ENCODE data around the gene SASH1. TPM values are rescaled to one million over a fixed set of nuclear protein-coding genes. Genes with fewer than 3 reads are reported as not detected.

SASH1 gene
- total and polyA plus RNA-seq, 7 experiments from 2014 or later = 0.24 to 7.8 (median 1.4) TPM; not detected in 2

- DNase-seq (no peak), ATAC-seq (no peak)
- Mint-ChIP-seq H3K36me3 (no peaks in the 10 kb centered on the region), H3K4me1 (peaks cover 0 to 17% (median 0%) of the 10 kb centered on the region in 7 donors), H3K4me3 (no peak overlapping the region), H3K9me3 (no peaks in the 10 kb centered on the region), H3K27ac (peak overlapping the region in 1 of 9 donors; percentile 21), H3K27me3 (peaks cover 5 to 39% (median 28%) of the 10 kb centered on the region in 5 donors)
- Histone ChIP-seq H3K27me3 (ENCODE audit: control insufficient read depth in 2 of 2, insufficient read depth in 2 of 2, low read length in 2 of 2) (no peaks in the 10 kb centered on the region), H3K36me3 (ENCODE audit: control insufficient read depth in 2 of 3, insufficient read depth in 3 of 3, low read length in 3 of 3) (no peaks in the 10 kb centered on the region), H3K9me3 (ENCODE audit: control insufficient read depth in 2 of 3, low read length in 3 of 3) (no peaks in the 10 kb centered on the region), H3K4me3 (ENCODE audit: low read length) (no peak overlapping the region), H3K4me1 (ENCODE audit: control insufficient read depth in 2 of 2, insufficient read depth in 2 of 2, low read length in 2 of 2) (no peaks in the 10 kb centered on the region), H3K27ac (ENCODE audit: low read depth, low read length) (no peak overlapping the region)
- intact Hi-C loops (cut with micrococcal nuclease) = no loop called here
- POLR2A ChIA-PET = no interaction called here
- CTCF ChIA-PET = no interaction called here
Observed at GRCh38 chr6:148570456-148570855, 227.8 kb downstream of the SASH1 start.

GRCh38 chr6:148572676-148573335 is 230.2 kb downstream of the SASH1 start:
- ChIA-PET CTCF (interaction anchor here (0.7 to 0.9 kb wide), 2 partner anchors 16 to 196 kb away, joined by 3 read pairs; no protein-coding TSS in a partner anchor), POLR2A (no interaction called here)
- Mint-ChIP-seq H3K4me1 (peaks cover 0 to 3% (median 0%) of the 10 kb centered on the region in 7 donors), H3K36me3 (no peaks in the 10 kb centered on the region), H3K27me3 (peaks cover 14 to 42% (median 25%) of the 10 kb centered on the region in 5 donors), H3K4me3 (no peak overlapping the region), H3K9me3 (no peaks in the 10 kb centered on the region), H3K27ac (no peak overlapping the region)
- Histone ChIP-seq H3K27me3 (ENCODE audit: control insufficient read depth in 2 of 2, insufficient read depth in 2 of 2, low read length in 2 of 2) (no peaks in the 10 kb centered on the region), H3K36me3 (ENCODE audit: control insufficient read depth in 2 of 3, insufficient read depth in 3 of 3, low read length in 3 of 3) (no peaks in the 10 kb centered on the region), H3K4me3 (ENCODE audit: low read length) (no peak overlapping the region), H3K4me1 (ENCODE audit: control insufficient read depth in 2 of 2, insufficient read depth in 2 of 2, low read length in 2 of 2) (no peaks in the 10 kb centered on the region), H3K9me3 (ENCODE audit: control insufficient read depth in 2 of 3, low read length in 3 of 3) (no peaks in the 10 kb centered on the region), H3K27ac (ENCODE audit: low read depth, low read length) (no peak overlapping the region)
- no peak for ATAC-seq
- intact Hi-C loops (cut with micrococcal nuclease) = no loop called here
- no peak for DNase-seq

DNA sequence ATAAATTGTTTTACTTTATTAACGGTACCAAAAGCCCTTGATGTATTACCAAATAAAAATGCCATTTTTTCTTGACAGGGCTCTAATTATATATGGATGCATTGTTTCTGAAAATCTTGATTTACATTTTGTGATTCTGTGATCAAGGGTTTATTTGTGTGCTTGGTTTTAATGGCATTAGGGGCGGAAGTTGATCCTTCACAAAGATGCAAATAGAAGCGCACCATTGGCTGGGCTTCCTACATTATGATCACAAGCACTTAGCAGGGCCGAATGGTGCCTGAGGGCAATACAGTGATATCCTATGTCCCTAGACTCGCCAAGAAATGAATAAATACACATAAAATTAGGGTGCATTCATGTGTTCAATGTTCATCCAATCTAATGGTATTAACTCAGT is 231.3 kb downstream of the SASH1 start:
- Mint-ChIP-seq H3K4me1 (peaks cover 0 to 3% (median 0%) of the 10 kb centered on the region in 7 donors), H3K4me3 (no peak overlapping the region), H3K36me3 (no peaks in the 10 kb centered on the region), H3K27ac (no peak overlapping the region), H3K9me3 (no peaks in the 10 kb centered on the region), H3K27me3 (peaks cover 25 to 48% (median 31%) of the 10 kb centered on the region in 5 donors)
- no peaks in the 10 kb centered on the region for H3K36me3 ChIP-seq (ENCODE audit: control insufficient read depth in 2 of 3, insufficient read depth in 3 of 3, low read length in 3 of 3)
- intact Hi-C loops (cut with micrococcal nuclease) = no loop called here
- CTCF ChIA-PET = interaction anchor here (0.9 kb wide), 1 partner anchor 17 kb away, joined by 3 read pairs; no protein-coding TSS in a partner anchor
- H3K4me1 ChIP-seq (ENCODE audit: control insufficient read depth in 2 of 2, insufficient read depth in 2 of 2, low read length in 2 of 2) = no peaks in the 10 kb centered on the region
- DNase-seq (no peak), ATAC-seq (no peak)
- POLR2A ChIA-PET = no interaction called here
- no peak overlapping the region for H3K4me3 ChIP-seq (ENCODE audit: low read length)
- H3K27ac ChIP-seq (ENCODE audit: low read depth, low read length) = no peak overlapping the region
- H3K27me3 ChIP-seq (ENCODE audit: control insufficient read depth in 2 of 2, insufficient read depth in 2 of 2, low read length in 2 of 2) = no peaks in the 10 kb centered on the region
- no peaks in the 10 kb centered on the region for H3K9me3 ChIP-seq (ENCODE audit: control insufficient read depth in 2 of 3, low read length in 3 of 3)

DNA sequence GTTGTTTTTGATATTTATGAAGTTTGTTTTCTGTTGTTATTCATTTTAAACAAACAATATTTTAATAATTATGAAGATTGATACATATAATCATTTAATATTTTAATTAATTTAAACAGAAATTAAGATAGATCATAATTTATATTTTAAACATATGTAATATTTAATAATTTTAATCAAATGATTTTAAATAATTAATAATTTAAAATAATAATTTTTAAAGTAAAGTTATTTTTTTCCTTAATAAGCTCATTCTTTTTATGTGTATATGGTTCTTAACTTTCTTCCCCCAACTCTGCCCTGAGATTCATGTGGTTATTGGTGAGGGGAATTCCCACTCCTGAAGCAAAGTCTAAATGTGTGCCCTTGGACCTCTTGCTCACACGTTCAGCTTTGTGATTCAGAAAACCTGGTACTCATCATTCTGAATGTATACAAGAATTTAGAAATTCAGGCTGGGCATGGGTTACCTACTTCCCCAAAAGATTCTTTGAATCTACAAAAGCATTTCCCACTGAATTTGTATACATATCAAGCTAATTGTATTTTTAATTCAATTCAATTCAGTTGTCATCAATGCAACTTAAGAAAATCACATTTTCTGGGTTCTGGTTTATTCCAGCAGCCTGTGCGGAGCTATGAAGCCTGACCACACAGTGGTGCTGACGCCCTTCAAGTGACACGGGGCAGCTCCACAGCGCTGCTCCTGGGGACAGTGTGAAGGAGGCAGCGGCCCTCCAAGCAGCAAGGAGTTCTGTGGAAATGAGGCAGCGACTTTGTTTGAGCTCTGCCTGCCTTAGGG is 235.2 kb downstream of the SASH1 start:
- H3K4me1 Mint-ChIP-seq = peaks cover 0 to 2% (median 0%) of the 10 kb centered on the region in 7 donors
- POLR2A ChIA-PET = no interaction called here
- H3K36me3 Mint-ChIP-seq = no peaks in the 10 kb centered on the region
- H3K27ac ChIP-seq (ENCODE audit: low read depth, low read length) = no peak overlapping the region
- H3K4me3 ChIP-seq (ENCODE audit: low read length) = no peak overlapping the region
- no peaks in the 10 kb centered on the region for H3K9me3 ChIP-seq (ENCODE audit: control insufficient read depth in 2 of 3, low read length in 3 of 3)
- H3K27ac Mint-ChIP-seq = no peak overlapping the region
- peak; percentile 90 for ATAC-seq
- H3K4me3 Mint-ChIP-seq = no peak overlapping the region
- intact Hi-C loops (cut with micrococcal nuclease) = loop anchor here in 1 of 2 donors (1.0 to 5.0 kb wide), 2 partner anchors 370 to 854 kb away; no protein-coding TSS in a partner anchor
- peak in 2 of 9 donors; percentile 13 to 31 for DNase-seq
- peaks cover 27 to 47% (median 35%) of the 10 kb centered on the region in 5 donors for H3K27me3 Mint-ChIP-seq
- no peaks in the 10 kb centered on the region for H3K4me1 ChIP-seq (ENCODE audit: control insufficient read depth in 2 of 2, insufficient read depth in 2 of 2, low read length in 2 of 2)
- H3K9me3 Mint-ChIP-seq = no peaks in the 10 kb centered on the region
- CTCF ChIA-PET = interaction anchor here (0.6 to 1.1 kb wide), 2 partner anchors 349 to 1289 kb away, joined by 3 read pairs; no protein-coding TSS in a partner anchor
- no peaks in the 10 kb centered on the region for H3K27me3 ChIP-seq (ENCODE audit: control insufficient read depth in 2 of 2, insufficient read depth in 2 of 2, low read length in 2 of 2)
- no peaks in the 10 kb centered on the region for H3K36me3 ChIP-seq (ENCODE audit: control insufficient read depth in 2 of 3, insufficient read depth in 3 of 3, low read length in 3 of 3)

GRCh38 chr6:148578489-148578814 is 235.8 kb downstream of the SASH1 start:
- intact Hi-C loops (cut with micrococcal nuclease) = loop anchor here in 1 of 2 donors (1.0 to 5.0 kb wide), 2 partner anchors 370 to 854 kb away; no protein-coding TSS in a partner anchor
- Mint-ChIP-seq H3K27ac (no peak overlapping the region), H3K4me3 (no peak overlapping the region), H3K4me1 (peaks cover 0 to 2% (median 0%) of the 10 kb centered on the region in 7 donors), H3K27me3 (peaks cover 27 to 47% (median 35%) of the 10 kb centered on the region in 5 donors), H3K9me3 (peaks cover 0 to 2% (median 0%) of the 10 kb centered on the region in 11 donors), H3K36me3 (no peaks in the 10 kb centered on the region)
- H3K36me3 ChIP-seq (ENCODE audit: control insufficient read depth in 2 of 3, insufficient read depth in 3 of 3, low read length in 3 of 3) = no peaks in the 10 kb centered on the region
- no peaks in the 10 kb centered on the region for H3K9me3 ChIP-seq (ENCODE audit: control insufficient read depth in 2 of 3, low read length in 3 of 3)
- H3K27ac ChIP-seq (ENCODE audit: low read depth, low read length) = no peak overlapping the region
- ChIA-PET CTCF (interaction anchor here (1.1 kb wide), 1 partner anchor 1288 kb away, joined by 3 read pairs; no protein-coding TSS in a partner anchor), POLR2A (no interaction called here)
- no peaks in the 10 kb centered on the region for H3K27me3 ChIP-seq (ENCODE audit: control insufficient read depth in 2 of 2, insufficient read depth in 2 of 2, low read length in 2 of 2)
- DNase-seq = no peak
- H3K4me3 ChIP-seq (ENCODE audit: low read length) = no peak overlapping the region
- ATAC-seq = peak; percentile 6
- H3K4me1 ChIP-seq (ENCODE audit: control insufficient read depth in 2 of 2, insufficient read depth in 2 of 2, low read length in 2 of 2) = no peaks in the 10 kb centered on the region

GRCh38 chr6:148578837-148579565 is 236.4 kb downstream of the SASH1 start:
- CTCF ChIA-PET = interaction anchor here (1.1 kb wide), 1 partner anchor 1288 kb away, joined by 3 read pairs; no protein-coding TSS in a partner anchor
- POLR2A ChIA-PET = no interaction called here

More at GRCh38 chr6:148578837-148579565, 236.4 kb downstream of the SASH1 start:
- Histone ChIP-seq H3K9me3 (ENCODE audit: control insufficient read depth in 2 of 3, low read length in 3 of 3) (no peaks in the 10 kb centered on the region), H3K27ac (ENCODE audit: low read depth, low read length) (no peak overlapping the region), H3K4me3 (ENCODE audit: low read length) (no peak overlapping the region), H3K36me3 (ENCODE audit: control insufficient read depth in 2 of 3, insufficient read depth in 3 of 3, low read length in 3 of 3) (no peaks in the 10 kb centered on the region), H3K27me3 (ENCODE audit: control insufficient read depth in 2 of 2, insufficient read depth in 2 of 2, low read length in 2 of 2) (no peaks in the 10 kb centered on the region), H3K4me1 (ENCODE audit: control insufficient read depth in 2 of 2, insufficient read depth in 2 of 2, low read length in 2 of 2) (no peaks in the 10 kb centered on the region)
- no peaks in the 10 kb centered on the region for H3K36me3 Mint-ChIP-seq
- H3K27ac Mint-ChIP-seq = no peak overlapping the region
- DNase-seq = no peak
- peaks cover 0 to 7% (median 0%) of the 10 kb centered on the region in 11 donors for H3K9me3 Mint-ChIP-seq
- H3K27me3 Mint-ChIP-seq = peaks cover 28 to 52% (median 35%) of the 10 kb centered on the region in 5 donors
- ATAC-seq = no peak
- no peak overlapping the region for H3K4me3 Mint-ChIP-seq
- intact Hi-C loops (cut with micrococcal nuclease) = loop anchor here in 1 of 2 donors (1.0 to 5.0 kb wide), 2 partner anchors 369 to 853 kb away; no protein-coding TSS in a partner anchor
- peaks cover 0 to 2% (median 0%) of the 10 kb centered on the region in 7 donors for H3K4me1 Mint-ChIP-seq
